ENCODE results near the gene MMP1.

GRCh38 chr11:102760344-102761035 lies 37.5 kb downstream of the MMP1 start:
- TF ChIP-seq CTCF (IDR thresholded peaks at IDR 0.05) (no peak), POLR2A (IDR thresholded peaks at IDR 0.05) (no peak), POLR2AphosphoS5 (IDR thresholded peaks at IDR 0.05) (no peak)

Data from breast epithelium (tissue), 3 donors.